HepG2 (cell line): ENCODE measurements around the gene RAD51D. TPM values are rescaled to one million over a fixed set of nuclear protein-coding genes. Genes with fewer than 3 reads are reported as not detected.

Source experiments
- ATAC-seq: fragments of 200-7000 bp; cut with Tn5 transposase; 3 replicates; pipeline ENCODE4 v1.9.1; 2020; ENCODE audit warnings: mild to moderate bottlenecking, moderate library complexity
- BruUV-seq: library from RNA; stranded (reverse); fragments of 400-500 nt; replicated peaks from 2 replicates; lab custom pipeline; 2021; lab: Mats Ljungman, UMichigan
- CTCF ChIA-PET: fragments of 300-600 bp; formaldehyde crosslinking; extraction: SDS; loops from one replicate; lab custom pipeline; 2021; ENCODE audit warnings: low total read pairs, inconsistent platforms, low intra/inter-chr PET ratio; lab: Yijun Ruan, JAX
- POLR2A ChIA-PET: fragments of 350-600 bp; sonication (Branson Sonifier 250); formaldehyde crosslinking; loops from one replicate; lab custom pipeline; 2020; ENCODE audit warnings: antibody characterized with exemption, inconsistent platforms; lab: Yijun Ruan, JAX
- DNase-seq: peaks from one replicate; pipeline ENCODE4 v3.0.0-alpha.2; 2015; ENCODE audit warnings: low spot score
- FAIRE-seq: peaks from 3 replicates; lab custom pipeline; 2011; peaks lifted over from hg19 to GRCh38; lab: Jason Lieb, UNC
- H2AFZ ChIP-seq: one replicate; pipeline ENCODE4 v1.6.1; 2011; ENCODE audit warnings: low read length, inconsistent platforms
- H3K27ac ChIP-seq: fragments of 300-600 bp; 3 replicates; pipeline ENCODE4 v1.8.0; 2011; ENCODE audit warnings: mixed run types, mild to moderate bottlenecking, mixed read lengths, low read length, inconsistent platforms; ENCODE audit not compliant: insufficient read depth; ENCODE audit errors: extremely low read length
- H3K27me3 ChIP-seq, 2 experiments: fragments of 200-600 bp in 1 of 2; 2 replicates in 1 of 2; 3 replicates in 1 of 2; pipeline versions ENCODE4 v1.6.0 to v1.8.0; 2011; ENCODE audit warnings: low read length in 2 of 2, mild to moderate bottlenecking in 2 of 2, moderate library complexity in 2 of 2, inconsistent platforms in 1 of 2; ENCODE audit not compliant: insufficient read depth in 2 of 2, control insufficient read depth in 1 of 2
- H3K36me3 ChIP-seq, 2 experiments: fragments of 200-600 bp in 1 of 2; replicated peaks in 1 of 2; 2 replicates in 1 of 2; 3 replicates in 1 of 2; pipeline versions ENCODE4 v1.5.1 to v1.8.0; 2011; ENCODE audit warnings: low read length in 2 of 2, inconsistent platforms in 1 of 2; ENCODE audit not compliant: insufficient read depth in 2 of 2, control insufficient read depth in 1 of 2
- H3K4me1 ChIP-seq: 2 replicates; pipeline ENCODE4 v1.5.1; 2012; ENCODE audit warnings: low read length, inconsistent platforms; ENCODE audit not compliant: insufficient read depth
- H3K4me2 ChIP-seq: 2 replicates; pipeline ENCODE4 v1.6.0; 2011; ENCODE audit warnings: low read depth, low read length, inconsistent platforms
- H3K4me3 ChIP-seq, 3 experiments: fragments of 200-600 bp in 1 of 3; sonication (generic), shearing (Covaris generic) in 1 of 3; replicated peaks in 1 of 3; 2 replicates each; pipeline ENCODE4 v1.5.1; 2011 to 2016; ENCODE audit warnings: low read length in 3 of 3, inconsistent platforms in 2 of 3, low read depth in 2 of 3, mild to moderate bottlenecking in 2 of 3, control low read depth in 1 of 3, mixed read lengths in 1 of 3; ENCODE audit not compliant: insufficient read depth in 1 of 3
- H3K79me2 ChIP-seq: one replicate; pipeline ENCODE4 v1.6.1; 2011; ENCODE audit warnings: low read length, inconsistent platforms; ENCODE audit not compliant: insufficient read depth
- H3K9ac ChIP-seq: 2 replicates; pipeline ENCODE4 v1.6.0; 2011; ENCODE audit warnings: mild to moderate bottlenecking, low read depth, low read length, inconsistent platforms; ENCODE audit not compliant: insufficient read depth
- H3K9me3 ChIP-seq: 2 replicates; pipeline ENCODE4 v1.5.1; 2012; ENCODE audit warnings: mild to moderate bottlenecking, low read length
- H4K20me1 ChIP-seq: 2 replicates; pipeline ENCODE4 v1.6.0; 2011; ENCODE audit warnings: inconsistent platforms, mild to moderate bottlenecking, low read length, moderate library complexity; ENCODE audit not compliant: insufficient read depth
- NFIB ChIP-seq: sonication (generic); formaldehyde crosslinking; IDR thresholded peaks from 2 replicates; pipeline ENCODE4 v1.9.0; 2021; ENCODE audit warnings: missing genetic modification reagents, mild to moderate bottlenecking, borderline replicate concordance
- RELA ChIP-seq: sonication (generic); formaldehyde crosslinking; IDR thresholded peaks from 2 replicates; pipeline ENCODE4 v1.4.0; 2020; ENCODE audit warnings: missing genetic modification reagents
- SRSF1 ChIP-seq: fragments of 200-400 bp; formaldehyde crosslinking; optimal IDR thresholded peaks from 2 replicates; pipeline ENCODE3; 2017; ENCODE audit warnings: mild to moderate bottlenecking, low read depth, low read length, moderate library complexity
- WGBS: methylation state at CpG from one replicate; pipeline ENCODE4 v1.1.6; 2017; ENCODE audit warnings: low lambda C conversion rate; 5-methylcytosine and 5-hydroxymethylcytosine counted together
- in situ Hi-C: cut with HindIII; loops from 2 replicates; pipeline ENCODE4 v1.10.0; 2017; ENCODE audit warnings: low pct_unique_long_range_greater_than_20kb; ENCODE audit not compliant: extremely low pct_ligation_motif_present
- intact Hi-C: fragments of 100-400 bp; cut with micrococcal nuclease; formaldehyde crosslinking; loops from one replicate; pipeline ENCODE4 v1.10.0; 2022; ENCODE audit not compliant: unreplicated experiment
- polyA plus RNA-seq, 8 experiments: library from polyadenylated mRNA; depleted of rRNA in 3 of 8; stranded (reverse) in 7 of 8; unstranded in 1 of 8; fragments of >200 nt; fragmentation: Illumina TruSeq in 4 of 8; extraction: Trizol in 4 of 8; gene quantifications; 2 replicates each; pipeline versions ENCODE4 v1.2.1 to v1.2.3, GENCODE V29; 2011 to 2016; ENCODE audit warnings: low read depth in 4 of 8, missing spikeins in 1 of 8, mixed read lengths in 1 of 8; ENCODE audit not compliant: insufficient read depth in 1 of 8
- total RNA-seq, 5 experiments: library from RNA; depleted of rRNA; stranded (reverse); fragments of >200 nt; fragmentation: Illumina TruSeq; extraction: Trizol; gene quantifications; 2 replicates each; pipeline ENCODE4 v1.2.3, GENCODE V29; 2016; ENCODE audit warnings: low read depth in 1 of 5
- TF ChIP-seq, protein P1 (sequence below): IDR thresholded peaks from 2 replicates; pipeline ENCODE4 v1.6.1; 2018; ENCODE audit warnings: missing genetic modification reagents
- TF ChIP-seq, protein P2 (sequence below): sonication (generic); formaldehyde crosslinking; IDR thresholded peaks from 2 replicates; pipeline ENCODE4 v1.4.0; 2020; ENCODE audit warnings: mild to moderate bottlenecking, missing genetic modification reagents
- TF ChIP-seq, protein P3 (sequence below): sonication (generic); formaldehyde crosslinking; IDR thresholded peaks from 2 replicates; pipeline ENCODE4 v1.4.0; 2020; ENCODE audit warnings: missing genetic modification reagents

The RAD51D gene
- total and polyA plus RNA-seq, 2 of the 13 experiments (the other 11 are each of a cell fraction or from before 2014, with no cell fraction given) = 6.7 to 13.1 TPM

DNA sequence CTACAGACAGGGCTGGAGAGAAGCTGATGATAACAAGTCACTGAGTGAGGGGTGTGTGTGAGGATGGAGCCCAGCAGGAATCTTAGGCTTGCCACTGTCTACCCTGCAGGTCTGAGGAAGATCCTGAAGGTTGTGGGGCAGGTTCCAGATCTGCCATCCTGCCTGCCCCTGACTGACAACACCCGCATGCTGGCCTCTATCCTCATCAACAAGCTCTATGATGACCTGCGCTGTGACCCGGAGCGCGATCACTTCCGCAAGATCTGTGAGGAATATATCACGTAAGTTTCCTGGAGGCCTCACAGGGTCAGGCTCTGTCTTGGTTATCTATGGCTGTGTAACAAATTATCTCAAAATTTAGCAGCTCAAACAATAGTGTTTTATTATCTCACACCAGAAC, 44.2 kb upstream of the RAD51D start (continued):
- TF ChIP-seq, protein P1, sequence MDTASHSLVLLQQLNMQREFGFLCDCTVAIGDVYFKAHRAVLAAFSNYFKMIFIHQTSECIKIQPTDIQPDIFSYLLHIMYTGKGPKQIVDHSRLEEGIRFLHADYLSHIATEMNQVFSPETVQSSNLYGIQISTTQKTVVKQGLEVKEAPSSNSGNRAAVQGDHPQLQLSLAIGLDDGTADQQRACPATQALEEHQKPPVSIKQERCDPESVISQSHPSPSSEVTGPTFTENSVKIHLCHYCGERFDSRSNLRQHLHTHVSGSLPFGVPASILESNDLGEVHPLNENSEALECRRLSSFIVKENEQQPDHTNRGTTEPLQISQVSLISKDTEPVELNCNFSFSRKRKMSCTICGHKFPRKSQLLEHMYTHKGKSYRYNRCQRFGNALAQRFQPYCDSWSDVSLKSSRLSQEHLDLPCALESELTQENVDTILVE (CRISPR knock-in tag) = no peak
- no peak for TF ChIP-seq NFIB (CRISPR knock-in tag)
- TF ChIP-seq SRSF1 = no peak
- TF ChIP-seq, protein P2, sequence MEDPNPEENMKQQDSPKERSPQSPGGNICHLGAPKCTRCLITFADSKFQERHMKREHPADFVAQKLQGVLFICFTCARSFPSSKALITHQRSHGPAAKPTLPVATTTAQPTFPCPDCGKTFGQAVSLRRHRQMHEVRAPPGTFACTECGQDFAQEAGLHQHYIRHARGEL = no peak

DNA sequence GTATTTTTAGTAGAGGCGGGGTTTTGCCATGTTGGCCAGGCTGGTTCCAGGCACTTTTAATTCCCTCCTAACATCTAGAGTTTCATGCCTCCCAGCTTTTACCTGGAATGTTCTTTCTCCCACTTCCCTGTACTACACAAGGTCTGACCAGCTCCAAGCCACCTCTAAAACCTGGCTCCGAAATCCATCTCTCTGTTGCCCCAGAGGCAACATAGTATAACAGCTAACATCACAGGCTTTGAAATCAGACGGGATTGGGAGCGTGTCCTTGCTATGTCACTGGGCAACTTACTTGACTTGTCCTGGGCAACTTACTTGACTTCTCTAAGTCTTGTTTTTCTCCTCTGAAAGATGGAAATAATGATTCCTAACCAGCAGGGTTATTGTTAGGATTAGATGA, 43.1 kb upstream of the RAD51D start:
- no peak for DNase-seq
- intact Hi-C loops = no loop called here
- ChIA-PET CTCF (no interaction called here), POLR2A (no interaction called here)
- H3K4me3 ChIP-seq = no peak overlapping the region
- WGBS = 15% methylated on average over 4 of the region's 4 CpGs
- no peak overlapping the region for H3K27ac ChIP-seq
- H3K79me2 ChIP-seq = no peaks in the 10 kb centered on the region
- ATAC-seq = no peak
- no TSS peak for BruUV-seq
- H2AFZ ChIP-seq = no peak overlapping the region
- FAIRE-seq = no peak
- H3K9me3 ChIP-seq = no peaks in the 10 kb centered on the region
- in situ Hi-C loops = no loop called here
- no peak overlapping the region for H3K4me2 ChIP-seq
- H3K36me3 ChIP-seq = no peaks in the 10 kb centered on the region
- H4K20me1 ChIP-seq = no peaks in the 10 kb centered on the region
- no peak overlapping the region for H3K9ac ChIP-seq
- TF ChIP-seq, protein P3, sequence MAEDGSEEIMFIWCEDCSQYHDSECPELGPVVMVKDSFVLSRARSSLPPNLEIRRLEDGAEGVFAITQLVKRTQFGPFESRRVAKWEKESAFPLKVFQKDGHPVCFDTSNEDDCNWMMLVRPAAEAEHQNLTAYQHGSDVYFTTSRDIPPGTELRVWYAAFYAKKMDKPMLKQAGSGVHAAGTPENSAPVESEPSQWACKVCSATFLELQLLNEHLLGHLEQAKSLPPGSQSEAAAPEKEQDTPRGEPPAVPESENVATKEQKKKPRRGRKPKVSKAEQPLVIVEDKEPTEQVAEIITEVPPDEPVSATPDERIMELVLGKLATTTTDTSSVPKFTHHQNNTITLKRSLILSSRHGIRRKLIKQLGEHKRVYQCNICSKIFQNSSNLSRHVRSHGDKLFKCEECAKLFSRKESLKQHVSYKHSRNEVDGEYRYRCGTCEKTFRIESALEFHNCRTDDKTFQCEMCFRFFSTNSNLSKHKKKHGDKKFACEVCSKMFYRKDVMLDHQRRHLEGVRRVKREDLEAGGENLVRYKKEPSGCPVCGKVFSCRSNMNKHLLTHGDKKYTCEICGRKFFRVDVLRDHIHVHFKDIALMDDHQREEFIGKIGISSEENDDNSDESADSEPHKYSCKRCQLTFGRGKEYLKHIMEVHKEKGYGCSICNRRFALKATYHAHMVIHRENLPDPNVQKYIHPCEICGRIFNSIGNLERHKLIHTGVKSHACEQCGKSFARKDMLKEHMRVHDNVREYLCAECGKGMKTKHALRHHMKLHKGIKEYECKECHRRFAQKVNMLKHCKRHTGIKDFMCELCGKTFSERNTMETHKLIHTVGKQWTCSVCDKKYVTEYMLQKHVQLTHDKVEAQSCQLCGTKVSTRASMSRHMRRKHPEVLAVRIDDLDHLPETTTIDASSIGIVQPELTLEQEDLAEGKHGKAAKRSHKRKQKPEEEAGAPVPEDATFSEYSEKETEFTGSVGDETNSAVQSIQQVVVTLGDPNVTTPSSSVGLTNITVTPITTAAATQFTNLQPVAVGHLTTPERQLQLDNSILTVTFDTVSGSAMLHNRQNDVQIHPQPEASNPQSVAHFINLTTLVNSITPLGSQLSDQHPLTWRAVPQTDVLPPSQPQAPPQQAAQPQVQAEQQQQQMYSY (CRISPR knock-in tag) = 0 out of 2 replicates have a peak, but pooled peaks have one; percentile 50
- no peak for TF ChIP-seq RELA (CRISPR knock-in tag)
- TF ChIP-seq, all 625 proteins: peak for 1
- Histone ChIP-seq H3K27me3 (peaks cover 0 to 14% of the 10 kb centered on the region in 2 experiments; a peak in 3 of 5 replicates), H3K4me1 (no peaks in the 10 kb centered on the region)
